Upper lobe of left lung (tissue), 4 donors: ENCODE data around the gene STARD10.

Experiments used
- EP300 ChIP-seq, 4 donors: sonication (generic); formaldehyde crosslinking; IDR thresholded peaks; one replicate each; pipeline ENCODE4 v1.5.1; 2017; ENCODE audit warnings: antibody characterized with exemption in 4 of 4, control low read depth in 2 of 4
- POLR2A ChIP-seq, 4 donors: fragments of 450-650 bp; IDR thresholded peaks; one replicate each; pipeline ENCODE4 v1.5.1; 2016 to 2017; ENCODE audit warnings: antibody characterized with exemption in 4 of 4, mild to moderate bottlenecking in 2 of 4
- POLR2AphosphoS5 ChIP-seq, 2 donors: sonication (generic); formaldehyde crosslinking; IDR thresholded peaks; one replicate each; pipeline ENCODE4 v1.5.1; 2017; ENCODE audit warnings: antibody characterized with exemption in 2 of 2
- TF ChIP-seq, protein P1 (sequence below), 6 experiments: fragments of 450-650 bp in 4 of 6; fragments of 200-600 bp in 2 of 6; sonication (generic) in 2 of 6; IDR thresholded peaks; one replicate each; pipeline ENCODE4 v1.5.1; 2016 to 2019; ENCODE audit warnings: antibody characterized with exemption in 6 of 6

DNA sequence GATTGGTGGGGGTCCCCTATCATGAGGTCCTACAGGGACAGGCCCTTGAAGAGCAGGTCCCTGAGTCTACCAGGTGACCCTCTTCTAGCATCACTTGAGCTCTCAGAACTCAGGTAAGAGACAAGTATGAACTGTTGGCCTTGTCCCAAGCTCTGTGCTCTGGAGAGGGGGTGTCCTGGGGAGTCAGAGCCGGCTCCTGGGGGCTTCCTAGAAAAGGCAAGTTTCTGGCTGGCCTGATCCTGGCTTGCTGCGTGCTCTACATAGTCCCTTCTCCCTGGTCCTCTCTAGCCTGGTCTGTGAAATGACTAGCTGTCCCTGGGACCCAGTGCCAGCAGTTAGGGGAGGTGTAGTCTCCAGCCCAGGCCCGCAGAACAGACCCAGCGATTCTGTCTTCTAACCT lies 31.8 kb upstream of the STARD10 start:
- TF ChIP-seq, protein P1, sequence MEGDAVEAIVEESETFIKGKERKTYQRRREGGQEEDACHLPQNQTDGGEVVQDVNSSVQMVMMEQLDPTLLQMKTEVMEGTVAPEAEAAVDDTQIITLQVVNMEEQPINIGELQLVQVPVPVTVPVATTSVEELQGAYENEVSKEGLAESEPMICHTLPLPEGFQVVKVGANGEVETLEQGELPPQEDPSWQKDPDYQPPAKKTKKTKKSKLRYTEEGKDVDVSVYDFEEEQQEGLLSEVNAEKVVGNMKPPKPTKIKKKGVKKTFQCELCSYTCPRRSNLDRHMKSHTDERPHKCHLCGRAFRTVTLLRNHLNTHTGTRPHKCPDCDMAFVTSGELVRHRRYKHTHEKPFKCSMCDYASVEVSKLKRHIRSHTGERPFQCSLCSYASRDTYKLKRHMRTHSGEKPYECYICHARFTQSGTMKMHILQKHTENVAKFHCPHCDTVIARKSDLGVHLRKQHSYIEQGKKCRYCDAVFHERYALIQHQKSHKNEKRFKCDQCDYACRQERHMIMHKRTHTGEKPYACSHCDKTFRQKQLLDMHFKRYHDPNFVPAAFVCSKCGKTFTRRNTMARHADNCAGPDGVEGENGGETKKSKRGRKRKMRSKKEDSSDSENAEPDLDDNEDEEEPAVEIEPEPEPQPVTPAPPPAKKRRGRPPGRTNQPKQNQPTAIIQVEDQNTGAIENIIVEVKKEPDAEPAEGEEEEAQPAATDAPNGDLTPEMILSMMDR (IDR thresholded peaks at IDR 0.05) = no peak
- TF ChIP-seq POLR2A (IDR thresholded peaks at IDR 0.05) = no peak
- no peak for TF ChIP-seq POLR2AphosphoS5 (IDR thresholded peaks at IDR 0.05)
- TF ChIP-seq EP300 (IDR thresholded peaks at IDR 0.05) = no peak
